SH-SY5Y (cell line): ENCODE results near the gene SLC22A4.

Experiments
- GATA2 ChIP-seq: IDR thresholded peaks from 2 replicates; pipeline ENCODE4 v1.6.1; 2011; ENCODE audit warnings: mild to moderate bottlenecking, low read depth, low read length
- GATA3 ChIP-seq: IDR thresholded peaks from 2 replicates; pipeline ENCODE4 v1.6.1; 2011; ENCODE audit warnings: low read depth, mild to moderate bottlenecking, low read length, moderate library complexity

SLC22A4 gene

DNA sequence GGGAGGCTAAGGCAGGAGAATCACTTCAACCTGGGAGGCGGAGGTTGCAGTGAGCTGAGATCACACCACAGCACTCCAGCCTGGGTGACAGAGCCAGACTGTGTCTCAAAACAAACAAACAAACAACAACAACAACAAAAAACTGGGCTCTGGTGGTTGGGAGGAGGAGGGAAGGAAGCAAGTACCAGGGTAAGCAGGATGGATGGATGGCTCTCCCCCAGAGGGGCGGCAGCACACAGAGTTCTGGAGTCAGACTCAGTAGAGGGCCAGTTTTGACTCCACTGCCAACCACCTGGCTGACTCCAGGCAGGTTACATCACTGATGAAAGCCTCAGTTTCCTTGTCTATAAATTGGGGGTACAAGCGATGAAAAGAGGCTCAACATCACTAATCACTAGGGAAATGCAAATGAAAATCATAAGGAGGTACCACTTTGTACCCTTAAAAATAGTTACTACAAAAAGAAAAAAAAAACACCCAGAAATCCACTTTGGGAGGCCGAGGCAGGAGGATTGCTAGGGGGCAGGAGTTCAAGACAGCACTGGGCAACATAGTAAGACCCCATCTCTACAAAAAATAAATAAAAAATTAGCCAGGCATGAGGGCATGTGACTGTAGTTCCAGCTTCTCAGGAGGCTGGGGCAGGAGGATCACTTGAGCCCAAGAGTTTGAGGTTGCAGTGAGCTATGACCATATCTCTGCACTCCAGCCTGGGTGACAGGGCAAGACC, 3.2 kb downstream of the SLC22A4 start:
- no peak for TF ChIP-seq GATA2
- TF ChIP-seq GATA3: no peak

DNA sequence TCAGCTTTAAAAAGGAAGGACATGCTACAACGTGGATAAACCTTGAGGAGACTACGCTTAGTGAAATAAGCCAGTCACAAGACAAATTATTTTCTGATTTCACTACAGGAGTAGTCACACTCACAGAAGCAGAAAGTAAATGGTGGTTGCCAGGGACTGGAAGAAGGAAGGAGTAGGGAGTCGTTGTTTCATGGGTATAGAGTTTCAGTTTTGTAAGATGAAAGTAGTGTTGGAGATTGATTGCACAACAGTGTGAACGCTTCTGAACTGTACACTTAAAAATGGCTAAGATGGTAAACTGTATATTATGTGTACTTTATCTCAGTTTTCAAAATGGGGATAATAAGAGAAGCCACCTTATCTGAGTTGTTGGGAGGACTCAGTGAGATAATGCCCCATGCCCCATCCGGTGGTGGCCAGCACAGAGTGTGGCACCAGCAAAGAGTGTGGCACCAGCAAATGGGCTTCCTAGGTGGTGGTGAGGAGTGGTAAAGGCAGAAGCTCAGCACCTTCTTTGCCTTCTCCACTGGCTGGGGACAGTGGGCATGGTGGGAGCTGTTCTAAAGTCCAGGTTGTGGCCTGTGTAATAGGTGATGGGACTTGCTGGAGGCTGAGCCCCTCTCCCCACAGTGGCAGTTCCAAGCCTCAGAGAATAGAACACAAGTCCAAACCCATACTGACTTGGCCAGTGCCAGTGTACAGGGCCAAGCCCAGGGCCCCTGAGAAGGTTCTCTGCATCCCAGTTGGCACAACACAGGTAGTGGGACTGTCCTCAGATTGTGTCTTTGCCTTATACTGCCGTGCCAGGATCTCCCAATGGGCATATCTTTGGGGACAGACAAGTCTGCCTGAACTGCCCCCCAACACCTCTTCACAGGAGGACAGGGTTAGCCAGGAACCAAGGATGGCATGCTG, 4.4 kb downstream of the SLC22A4 start:
- TF ChIP-seq GATA3 (no peak), GATA2 (no peak)

DNA sequence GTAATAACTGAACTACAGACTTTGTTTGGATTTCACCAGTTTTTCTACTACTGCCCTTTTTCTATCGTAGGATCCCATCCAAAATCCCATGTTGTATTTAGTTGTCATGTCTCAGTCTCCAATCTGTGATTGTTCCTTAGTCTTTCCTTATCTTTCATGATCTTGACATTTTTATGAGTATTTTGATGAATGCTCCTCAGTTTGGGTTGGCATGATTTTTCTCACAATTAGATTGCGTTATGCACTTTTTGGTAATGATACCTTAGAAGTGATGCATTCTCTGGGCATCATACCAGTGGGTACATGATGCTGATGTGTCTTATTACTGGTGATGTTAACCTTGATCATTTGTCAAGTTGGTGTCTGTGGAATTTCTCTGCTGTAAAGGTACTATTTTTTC, 5.7 kb downstream of the SLC22A4 start:
- no peak for TF ChIP-seq GATA3
- TF ChIP-seq GATA2: no peak

DNA sequence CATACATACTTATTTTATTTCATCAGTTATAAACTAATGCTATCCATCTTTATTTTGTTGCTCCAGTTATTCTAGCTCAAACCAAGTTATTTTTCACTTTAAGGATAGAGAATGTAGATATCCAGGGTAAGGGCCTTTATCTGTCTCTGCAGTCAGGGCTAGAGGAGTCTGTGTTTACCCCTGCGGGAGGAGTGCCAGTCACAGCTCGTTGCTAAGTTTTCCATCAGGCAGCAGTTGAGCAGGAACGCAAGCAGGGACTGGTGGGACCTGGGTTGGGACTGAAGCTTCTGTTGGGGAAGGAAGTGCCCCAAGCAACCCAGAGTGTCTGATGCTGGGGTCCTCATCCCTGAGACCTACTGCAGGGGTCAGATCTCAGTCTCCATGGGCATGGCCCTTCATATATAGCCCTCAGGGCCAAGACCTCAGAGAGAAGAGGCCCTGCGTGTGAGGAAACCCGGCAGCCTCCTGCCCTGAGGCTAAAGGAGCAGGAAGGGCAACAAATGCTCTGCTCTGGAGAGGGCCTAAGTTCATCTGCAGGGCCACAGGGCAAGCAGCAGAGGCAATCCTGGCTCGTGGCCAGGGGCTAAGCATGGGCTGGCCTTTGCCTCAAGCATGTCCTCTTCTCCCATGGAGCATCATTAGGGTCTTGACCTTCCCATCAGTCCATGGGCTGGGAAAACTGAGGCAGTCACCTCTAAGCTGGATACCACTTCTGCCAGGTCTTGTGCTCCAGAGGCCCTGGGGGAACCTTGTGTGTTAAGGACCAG, 6.6 kb downstream of the SLC22A4 start:
- TF ChIP-seq GATA2 (no peak), GATA3 (no peak)

DNA sequence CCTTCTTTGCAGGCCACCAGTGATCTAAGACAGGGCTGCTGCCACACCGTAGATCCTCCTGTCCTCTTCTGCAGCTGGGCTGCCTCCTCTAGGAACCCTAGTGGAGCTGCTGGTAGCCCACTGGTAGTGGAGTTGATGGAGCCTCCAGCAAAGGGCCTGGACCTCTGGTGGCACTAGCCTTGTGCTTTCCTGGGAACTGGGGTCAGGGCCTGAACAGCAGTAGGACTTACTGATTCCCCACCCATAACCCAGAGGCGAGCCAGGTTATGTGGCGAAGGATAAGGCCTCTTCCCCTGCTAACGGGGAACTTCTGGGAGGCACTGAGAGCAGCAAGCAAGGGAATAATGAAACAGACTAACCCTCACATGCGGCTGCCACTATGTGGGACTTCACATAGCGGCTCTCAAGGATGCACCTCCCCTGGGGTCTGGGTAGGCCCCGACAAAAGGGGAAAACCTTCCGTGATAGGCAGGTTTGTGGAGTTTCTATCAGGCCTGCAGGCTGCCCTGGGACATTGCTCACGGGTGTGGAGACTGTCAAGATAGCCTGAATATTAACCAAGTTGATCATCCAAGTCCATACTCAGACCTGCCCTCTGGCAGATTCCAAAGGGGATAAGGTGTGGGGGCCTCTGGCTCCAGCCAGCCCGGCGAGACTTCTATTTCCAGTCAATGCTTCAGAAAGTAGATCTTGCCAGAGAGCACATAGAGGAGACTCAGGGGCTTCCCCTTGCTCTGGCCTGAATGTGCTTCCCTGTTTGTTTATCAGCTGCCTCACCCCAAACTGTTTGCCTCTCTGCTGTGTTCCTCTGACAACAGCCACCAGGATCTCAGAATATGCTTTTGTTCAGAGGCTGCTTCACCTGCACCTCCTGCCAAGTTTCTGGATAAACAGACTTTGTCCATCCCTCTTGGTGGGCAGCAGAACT, 7.4 kb downstream of the SLC22A4 start:
- TF ChIP-seq GATA3: no peak
- no peak for TF ChIP-seq GATA2

DNA sequence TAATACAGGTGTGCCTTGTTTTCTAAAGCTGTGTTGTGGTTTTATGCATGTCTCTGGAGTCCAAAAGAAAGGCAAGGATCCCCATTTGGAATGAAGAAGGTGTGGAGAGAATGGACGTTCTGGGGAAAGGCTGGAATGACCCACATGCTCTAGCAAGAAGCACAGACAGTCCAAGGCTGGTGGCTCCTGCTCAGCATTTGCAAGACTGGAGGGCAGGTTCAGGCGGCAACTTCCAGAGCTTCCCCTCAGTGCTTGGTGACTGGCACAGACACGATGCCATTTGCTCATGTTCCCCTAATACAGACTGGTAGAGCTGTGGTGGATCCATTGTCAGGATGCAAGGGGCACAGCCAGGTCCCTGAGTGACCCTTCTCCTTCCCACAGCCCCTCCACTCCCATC, 8.2 kb downstream of the SLC22A4 start:
- TF ChIP-seq GATA2 (no peak), GATA3 (no peak)

DNA sequence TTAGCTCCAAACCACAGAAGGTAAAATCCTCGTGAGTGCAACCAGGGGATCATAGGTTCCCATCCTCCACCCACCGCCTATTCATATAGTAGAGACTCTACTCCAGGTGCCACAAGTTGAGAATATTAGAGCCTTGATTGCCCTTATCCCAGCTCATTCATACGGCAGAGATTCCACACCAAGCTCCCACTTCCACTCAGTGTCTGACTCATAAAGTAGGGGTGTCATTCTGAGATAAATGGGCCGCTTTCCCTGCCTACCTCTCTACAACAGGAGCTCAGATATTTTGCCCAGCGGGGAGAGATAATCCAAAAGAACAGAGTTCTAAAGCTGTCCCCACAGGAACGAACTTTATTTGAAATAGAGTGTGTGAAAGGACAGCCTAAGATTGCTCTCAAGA, 9.4 kb downstream of the SLC22A4 start:
- TF ChIP-seq GATA2 (no peak), GATA3 (no peak)

DNA sequence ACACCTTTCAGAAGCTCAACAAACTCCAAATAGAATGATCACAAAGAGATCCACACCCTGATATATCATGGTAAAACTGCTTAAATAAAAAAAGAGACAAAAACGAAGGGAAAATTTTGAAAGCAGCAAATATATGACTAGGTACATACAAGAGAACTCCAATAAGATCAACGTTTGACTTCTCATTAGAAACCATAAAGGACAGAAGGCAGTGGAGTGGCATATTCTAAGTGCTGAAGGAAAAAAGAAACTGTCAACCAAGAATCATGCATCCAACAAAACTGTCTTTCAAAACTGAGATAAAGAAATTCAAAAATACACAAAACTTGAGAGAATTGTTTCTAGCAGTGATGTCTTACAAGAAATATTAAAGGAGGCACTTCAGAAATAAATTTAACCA, 11.2 kb downstream of the SLC22A4 start:
- no peak for TF ChIP-seq GATA2
- TF ChIP-seq GATA3: no peak

DNA sequence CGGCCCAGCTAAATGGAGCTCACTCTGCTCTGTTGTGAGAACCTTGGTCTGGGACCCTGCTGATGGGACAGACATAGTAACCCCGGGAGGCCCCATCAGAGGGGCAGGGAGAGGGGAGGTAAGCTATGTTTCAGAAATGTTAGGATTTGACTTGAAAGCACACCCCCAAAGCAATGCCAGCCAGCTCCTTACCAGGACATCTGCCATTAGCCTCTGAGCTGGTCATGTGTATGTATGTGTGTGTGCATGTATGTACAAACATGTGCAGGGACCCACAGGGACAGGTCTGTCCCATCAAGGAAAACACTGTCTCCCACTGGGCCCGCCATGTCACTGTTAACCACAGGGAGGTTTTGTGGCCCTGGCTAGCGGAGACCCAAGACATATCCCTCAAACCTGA, 14.5 kb downstream of the SLC22A4 start:
- TF ChIP-seq GATA2 (no peak), GATA3 (no peak)

DNA sequence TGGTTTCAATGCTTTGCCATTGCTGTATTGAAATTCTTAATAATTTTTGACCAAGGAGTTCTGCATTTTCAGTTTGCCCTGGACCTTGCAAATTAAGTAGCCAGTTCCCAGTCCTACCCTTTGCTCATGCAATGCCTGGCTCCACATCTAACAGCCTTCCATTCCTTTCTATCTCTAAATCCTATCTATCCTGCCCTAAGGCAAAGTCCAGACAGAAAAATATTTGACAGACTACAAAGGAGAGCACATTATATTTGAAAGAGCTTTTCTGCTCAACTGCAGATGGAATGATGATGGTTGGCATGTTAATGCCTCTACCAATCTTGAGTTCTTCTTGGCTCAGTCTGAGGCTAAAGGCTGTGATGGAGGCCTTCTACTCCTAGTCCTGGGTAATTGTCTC, 15.5 kb downstream of the SLC22A4 start:
- TF ChIP-seq GATA3 (peak; percentile 33; the same call in 1 of the 2 replicates), GATA2 (no peak; the same call in 1 of the 2 replicates)

DNA sequence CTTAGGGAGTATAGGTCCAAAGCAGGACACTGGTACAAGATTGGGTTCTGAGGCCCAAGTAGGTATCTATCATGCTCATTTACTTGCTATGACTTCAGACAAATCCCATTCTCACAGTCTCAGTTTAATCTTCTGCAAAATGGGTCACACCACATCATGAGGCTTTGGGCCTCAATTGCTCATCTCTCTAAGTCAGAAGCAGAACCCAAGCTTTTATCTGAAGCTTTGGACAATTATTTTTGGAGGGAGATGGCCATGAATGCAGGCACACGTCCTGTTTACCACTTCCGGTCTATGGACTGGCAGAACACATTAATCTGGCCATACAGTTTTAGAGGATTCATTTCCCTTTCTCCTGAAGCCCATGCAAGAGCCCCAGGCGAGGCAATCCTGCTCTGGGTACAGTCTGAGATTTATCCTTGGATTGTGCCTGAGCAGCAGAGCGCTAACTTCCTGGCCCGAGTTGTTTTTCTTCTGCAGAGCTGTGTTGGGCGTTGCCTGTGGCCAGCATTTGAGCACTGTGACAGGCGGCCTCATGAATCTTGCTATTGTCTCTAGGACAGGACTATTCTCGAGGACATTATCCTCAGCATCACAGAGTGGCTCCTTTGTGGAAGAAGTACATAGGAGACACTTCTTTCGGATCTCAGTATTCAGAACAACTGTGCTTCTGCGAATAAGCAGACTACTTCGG, 16.1 kb downstream of the SLC22A4 start:
- TF ChIP-seq GATA3: no peak
- TF ChIP-seq GATA2: no peak

DNA sequence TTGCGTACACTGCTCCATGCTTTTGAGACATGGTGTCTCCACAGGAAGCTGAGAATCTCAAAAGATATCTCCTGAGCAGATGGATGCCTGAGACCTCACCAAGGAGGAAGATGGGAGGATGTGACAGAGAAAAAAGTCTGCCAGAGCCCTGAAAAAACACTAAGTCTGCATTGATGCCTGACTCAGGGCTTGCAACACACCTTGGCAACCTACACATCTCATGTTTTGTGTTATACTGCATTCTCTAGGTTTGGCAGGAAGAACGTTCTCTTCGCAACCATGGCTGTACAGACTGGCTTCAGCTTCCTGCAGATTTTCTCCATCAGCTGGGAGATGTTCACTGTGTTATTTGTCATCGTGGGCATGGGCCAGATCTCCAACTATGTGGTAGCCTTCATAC, 19.2 kb downstream of the SLC22A4 start:
- TF ChIP-seq GATA3 (no peak), GATA2 (no peak)
